ENCODE results near the gene RIN1. TPM values are rescaled to one million over a fixed set of nuclear protein-coding genes. Genes with fewer than 3 reads are reported as not detected.

The RIN1 gene, protein sequence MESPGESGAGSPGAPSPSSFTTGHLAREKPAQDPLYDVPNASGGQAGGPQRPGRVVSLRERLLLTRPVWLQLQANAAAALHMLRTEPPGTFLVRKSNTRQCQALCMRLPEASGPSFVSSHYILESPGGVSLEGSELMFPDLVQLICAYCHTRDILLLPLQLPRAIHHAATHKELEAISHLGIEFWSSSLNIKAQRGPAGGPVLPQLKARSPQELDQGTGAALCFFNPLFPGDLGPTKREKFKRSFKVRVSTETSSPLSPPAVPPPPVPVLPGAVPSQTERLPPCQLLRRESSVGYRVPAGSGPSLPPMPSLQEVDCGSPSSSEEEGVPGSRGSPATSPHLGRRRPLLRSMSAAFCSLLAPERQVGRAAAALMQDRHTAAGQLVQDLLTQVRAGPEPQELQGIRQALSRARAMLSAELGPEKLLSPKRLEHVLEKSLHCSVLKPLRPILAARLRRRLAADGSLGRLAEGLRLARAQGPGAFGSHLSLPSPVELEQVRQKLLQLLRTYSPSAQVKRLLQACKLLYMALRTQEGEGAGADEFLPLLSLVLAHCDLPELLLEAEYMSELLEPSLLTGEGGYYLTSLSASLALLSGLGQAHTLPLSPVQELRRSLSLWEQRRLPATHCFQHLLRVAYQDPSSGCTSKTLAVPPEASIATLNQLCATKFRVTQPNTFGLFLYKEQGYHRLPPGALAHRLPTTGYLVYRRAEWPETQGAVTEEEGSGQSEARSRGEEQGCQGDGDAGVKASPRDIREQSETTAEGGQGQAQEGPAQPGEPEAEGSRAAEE
- polyA plus RNA-seq: 0.73 TPM in 1 of 2 replicates, not detected in the other

DNA sequence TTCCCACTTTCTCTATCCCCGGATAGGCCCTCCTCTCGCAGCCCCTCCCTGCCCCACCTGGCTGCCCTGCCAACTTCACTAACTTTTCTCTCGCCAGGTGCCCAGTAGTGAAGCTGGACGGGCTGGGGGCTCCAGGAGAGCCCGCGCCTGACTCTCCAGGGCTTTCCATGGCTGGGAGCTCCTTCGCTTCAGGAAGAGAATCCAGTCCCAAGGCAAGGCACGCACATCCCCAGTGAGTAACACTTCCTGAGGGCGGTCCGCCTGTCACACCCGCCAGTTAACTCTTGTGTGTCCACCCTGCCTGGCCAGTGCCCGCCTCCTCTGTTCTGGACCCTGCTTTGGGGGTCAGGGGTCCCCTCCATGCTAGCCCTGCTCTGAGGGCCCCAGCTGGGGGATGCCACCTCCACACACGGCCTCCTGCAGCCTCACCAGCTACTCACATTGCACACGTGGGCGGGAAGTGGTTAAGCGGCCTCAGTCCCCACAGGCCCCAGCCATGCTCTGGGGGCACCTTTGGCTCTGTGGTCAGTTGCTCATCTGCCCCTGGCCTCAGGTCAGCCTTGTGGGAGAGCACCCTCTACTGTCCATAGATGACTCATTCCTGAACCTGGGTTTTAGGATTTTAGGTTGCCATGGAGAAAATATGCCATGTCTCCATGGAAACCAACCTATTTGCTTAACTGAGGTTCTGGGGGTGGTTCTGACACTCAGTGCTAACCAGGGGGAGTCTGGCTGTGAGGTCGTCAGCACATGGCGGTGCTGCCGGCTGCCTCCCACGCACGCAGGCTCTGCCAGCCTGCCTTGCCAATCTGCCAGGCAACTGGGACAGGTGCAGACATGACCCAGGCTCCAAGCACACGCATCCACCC, at the start of gene RIN1:
TSS of gene RIN1 (minus strand) at position 201 of the 869 bp plus-strand sequence. CDS start at position 169, 32 bp downstream.

DNA sequence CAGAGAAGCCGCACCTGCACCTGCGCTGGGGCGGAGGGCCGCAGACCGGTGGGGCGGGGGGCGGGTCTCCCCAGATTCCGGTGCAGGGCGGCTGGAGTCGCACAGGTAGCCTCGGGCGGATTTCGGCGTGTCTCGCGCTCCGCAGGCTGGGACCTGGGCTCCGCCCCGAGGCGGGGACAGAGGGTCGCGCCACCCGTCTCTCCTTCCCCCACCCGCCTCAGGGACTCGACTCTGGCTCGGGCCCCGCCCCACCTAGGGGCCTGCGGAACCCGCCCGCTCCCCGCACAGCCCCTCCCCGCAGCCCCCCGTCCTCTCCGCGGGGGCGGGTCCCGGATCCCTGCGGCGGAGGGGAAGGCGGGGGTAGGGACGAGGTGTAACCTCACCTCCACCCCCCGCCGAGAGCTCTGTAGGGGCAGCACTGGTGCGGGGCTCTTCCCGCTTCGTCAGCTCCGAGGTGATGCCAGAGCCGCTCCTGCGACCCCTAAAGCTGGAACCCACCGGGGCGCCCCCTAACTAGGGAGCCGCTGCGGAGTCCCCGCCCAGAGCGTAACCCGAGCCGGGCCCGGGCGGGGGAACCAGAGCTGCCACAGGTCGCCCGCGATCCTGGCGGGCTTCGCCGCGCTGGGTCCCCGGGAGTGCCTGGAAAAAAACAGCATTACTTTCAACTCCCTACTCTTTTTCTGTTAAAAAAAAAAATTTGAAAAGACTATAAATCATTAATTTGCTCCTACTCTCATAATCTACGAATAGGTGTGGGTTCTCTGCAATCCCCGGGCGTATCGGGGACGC, 35.6 kb upstream of the RIN1 start, which contains the start of gene SLC29A2:
TSS of gene SLC29A2 (minus strand) at position 134 of the 789 bp plus-strand sequence. CDS start 169 bp downstream, outside the sequence.

DNA sequence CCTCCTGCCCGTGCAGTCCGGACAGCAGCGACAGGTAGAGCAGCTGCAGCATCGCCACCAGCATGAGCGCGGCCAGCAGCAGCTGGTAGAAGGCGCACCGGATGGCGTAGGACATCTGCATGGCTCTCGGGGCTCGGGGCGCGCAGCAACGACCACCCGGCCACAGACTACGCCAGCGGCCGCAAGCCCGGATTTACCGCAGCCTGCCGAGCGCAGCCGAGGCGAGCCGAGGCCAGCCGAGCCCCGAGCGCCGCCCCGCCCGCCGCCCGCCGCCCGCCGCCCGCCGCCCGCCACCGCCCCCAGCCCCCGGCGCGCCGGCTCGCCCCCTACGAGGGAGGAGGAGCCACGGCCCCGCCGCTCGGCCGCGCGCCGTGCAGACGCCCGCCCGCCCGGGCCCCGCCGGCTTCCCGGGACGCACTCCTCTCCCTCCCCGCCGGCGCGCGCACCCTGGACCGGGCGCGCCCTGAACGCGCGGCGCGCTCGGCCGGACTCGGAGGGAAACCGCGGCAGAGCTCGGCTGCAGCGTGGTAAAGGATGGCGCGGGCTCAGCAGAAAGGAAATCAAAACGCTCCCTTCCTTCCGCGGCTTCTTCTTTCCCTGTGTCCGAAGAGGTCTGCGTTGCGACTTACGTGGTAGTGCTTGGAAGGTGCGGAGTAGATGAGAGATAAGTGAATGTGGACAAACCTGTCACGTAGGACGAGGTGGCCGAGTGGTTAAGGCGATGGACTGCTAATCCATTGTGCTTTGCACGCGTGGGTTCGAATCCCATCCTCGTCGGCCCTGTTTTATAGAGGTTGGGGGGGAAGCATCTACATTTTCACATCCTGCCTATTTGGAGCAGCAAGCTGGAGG, 11.4 kb upstream of the RIN1 start, which contains the start of gene B4GAT1:
TSS of gene B4GAT1 (minus strand) at position 205 of the 852 bp plus-strand sequence. CDS start at position 121, 84 bp downstream.

DNA sequence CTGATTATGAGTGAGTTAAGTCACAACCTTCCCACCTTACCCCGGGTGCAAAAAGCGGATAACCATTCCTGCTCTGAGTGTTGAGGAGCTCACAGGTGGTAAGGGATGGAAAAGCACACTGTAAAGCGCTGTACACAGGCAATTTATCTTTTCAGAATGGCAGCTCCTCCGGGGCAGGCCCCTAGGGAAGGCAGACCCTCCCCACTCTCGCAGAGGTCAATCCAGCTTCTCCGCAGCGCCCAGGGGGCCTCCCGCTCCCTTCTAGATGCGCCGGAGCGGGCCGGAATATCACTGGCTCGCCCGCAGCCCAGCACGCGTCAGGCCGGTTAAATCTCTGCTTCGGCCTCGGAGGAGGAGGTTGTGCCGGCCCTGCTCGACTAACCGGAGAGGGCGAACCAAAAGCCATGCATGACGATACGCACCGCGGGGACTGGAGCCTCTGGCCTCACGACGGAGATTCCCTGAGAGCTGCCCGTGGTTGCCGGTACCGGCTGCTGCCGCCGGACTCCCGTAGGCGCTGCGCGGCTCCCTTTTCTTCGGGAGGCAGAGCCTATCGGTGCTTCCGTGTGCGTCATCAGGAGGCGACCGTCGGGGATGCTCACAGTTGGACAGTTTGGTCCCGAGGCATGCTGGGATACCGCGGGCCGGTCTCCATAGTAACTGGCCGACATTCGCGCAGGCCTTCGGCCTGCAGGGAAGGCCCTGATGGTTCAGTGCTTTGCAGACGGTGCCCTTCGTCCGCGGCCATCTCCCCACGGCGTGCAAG, 8.5 kb upstream of the RIN1 start, which contains the start of gene BRMS1:
TSS of gene BRMS1 (minus strand) at position 555 of the 766 bp plus-strand sequence. CDS start 2,870 bp downstream, outside the sequence.

DNA sequence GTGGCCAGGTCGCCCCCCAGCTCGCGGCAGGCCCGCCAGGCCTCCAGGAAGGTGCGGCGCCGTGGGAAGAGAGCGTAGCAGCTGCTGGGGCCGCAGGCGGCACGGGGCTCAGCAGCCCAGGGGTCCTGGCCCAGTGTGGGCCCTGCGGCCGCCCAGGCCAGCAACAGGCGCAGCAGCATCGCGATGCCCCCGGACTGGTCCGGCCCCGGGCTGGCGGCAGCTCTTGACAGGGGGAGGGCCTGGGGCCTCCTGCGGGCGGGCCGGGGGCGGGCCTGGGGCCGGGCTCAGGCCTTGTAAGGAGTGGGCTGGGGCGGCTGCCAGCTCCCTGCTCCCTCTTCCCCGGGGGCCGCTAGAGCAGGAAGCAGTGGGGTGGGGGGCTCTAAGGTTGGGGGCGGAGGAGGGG, 19.4 kb downstream of the RIN1 start, which contains the start of gene CD248:
TSS of gene CD248 (minus strand) at position 196 of the 403 bp plus-strand sequence. CDS start at position 179, 17 bp downstream.

DNA sequence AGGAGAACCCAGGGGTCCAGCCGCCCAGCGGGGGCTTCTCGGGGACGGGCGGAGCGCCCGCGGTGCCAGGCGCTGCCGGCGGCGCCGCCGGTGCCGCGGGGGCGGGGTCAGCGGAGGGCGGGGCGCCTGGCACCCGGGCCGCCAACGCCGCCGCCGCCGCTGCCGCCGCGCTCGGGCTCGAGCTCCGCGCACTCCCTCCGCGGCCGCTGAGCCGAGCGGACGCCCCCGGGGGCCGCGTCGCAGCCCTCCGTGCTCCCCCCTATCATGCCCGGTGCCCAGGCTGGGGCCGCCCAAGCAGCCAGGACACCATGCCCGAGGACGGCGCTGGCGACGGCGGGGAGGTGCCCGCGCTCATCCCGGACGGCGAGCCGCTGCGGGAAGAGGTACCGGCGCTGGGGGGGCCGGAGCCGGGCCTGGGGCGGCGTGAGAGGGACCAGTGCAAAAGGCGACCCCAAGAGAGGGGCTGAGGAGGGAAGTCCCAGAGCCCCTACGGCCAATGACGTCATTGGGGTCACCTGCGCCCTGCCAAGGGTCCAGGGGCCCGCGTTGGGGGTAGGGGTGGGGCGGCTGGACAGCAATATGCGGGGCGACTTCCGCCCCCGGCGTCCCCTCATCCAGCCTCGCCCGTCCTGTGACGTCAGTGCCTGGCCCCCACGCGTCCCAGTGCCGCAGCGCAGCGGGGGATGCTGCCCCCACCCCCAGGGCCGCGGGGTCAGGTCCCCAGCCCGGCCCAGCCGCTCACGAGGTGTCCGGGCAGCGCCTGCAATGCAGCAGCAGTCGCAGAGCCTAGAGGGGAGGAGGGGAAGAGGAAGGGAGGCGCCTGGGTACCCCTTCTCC, 44.3 kb downstream of the RIN1 start, which contains the start of gene TMEM151A:
TSS of gene TMEM151A (plus strand) at position 189 of the 837 bp plus-strand sequence. CDS start at position 309, 120 bp downstream.

DNA sequence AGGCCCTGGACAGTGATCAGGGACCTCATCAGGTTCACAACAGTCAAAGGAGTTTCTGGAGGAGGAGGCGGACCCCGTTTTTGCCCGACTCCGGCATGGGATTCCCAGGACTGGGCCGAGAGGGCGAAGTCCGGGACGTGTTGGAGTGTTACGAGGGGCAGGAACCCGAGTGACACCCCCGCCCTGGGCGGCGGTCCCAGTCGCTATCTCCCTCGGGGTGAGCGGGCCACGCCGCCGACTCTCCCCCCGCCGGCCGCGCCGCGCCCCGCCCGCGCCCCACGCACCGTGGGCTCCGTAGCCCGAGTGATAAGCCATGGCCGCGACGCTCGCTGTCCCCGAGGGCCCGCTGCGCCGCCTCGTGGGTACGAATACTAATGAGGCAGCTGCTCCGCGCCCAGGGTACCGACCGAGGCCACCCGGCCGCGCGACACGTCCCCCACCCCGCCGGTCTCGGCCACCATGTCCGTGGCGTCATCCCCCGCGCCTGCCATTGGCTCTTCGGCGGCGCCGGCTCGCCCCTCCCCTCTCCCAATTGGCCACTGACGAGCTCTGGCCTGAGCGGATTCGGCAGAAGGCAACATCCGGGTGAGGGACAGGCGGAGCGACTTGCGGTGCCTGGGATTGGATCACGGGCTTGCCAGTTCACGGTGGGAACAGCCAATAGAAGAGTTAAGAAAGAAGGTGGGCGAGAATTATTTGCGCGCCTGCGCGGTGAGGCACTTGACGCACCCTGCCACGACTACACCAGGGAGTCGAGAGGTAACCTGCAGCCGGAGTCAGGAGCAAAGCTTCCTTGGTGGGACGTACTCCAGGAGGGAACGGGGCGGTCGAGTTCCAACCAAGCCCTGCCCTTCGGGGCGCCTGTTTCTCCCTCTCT, 47.3 kb downstream of the RIN1 start, which contains the start of gene YIF1A:
TSS of gene YIF1A (minus strand) at position 473 of the 877 bp plus-strand sequence. CDS start at position 315, 158 bp downstream.

Other genes starting within 250 kb of the RIN1 start
- gene KLC2, start 78.7 kb downstream of the RIN1 start, polyA plus RNA-seq: 2.0 and 2.2 TPM in 2 replicates
- 12.7 and 16.6 TPM in 2 replicates for gene RAB1B, start 67.8 kb downstream of the RIN1 start, polyA plus RNA-seq
- 5.1 and 9.1 TPM in 2 replicates for gene CNIH2, start 58.3 kb downstream of the RIN1 start, polyA plus RNA-seq
- gene YIF1A, start 47.3 kb downstream of the RIN1 start, polyA plus RNA-seq: 11.5 and 12.7 TPM in 2 replicates
- 6.2 and 8.1 TPM in 2 replicates for gene TMEM151A, start 44.5 kb downstream of the RIN1 start, polyA plus RNA-seq
- not detected in 2 replicates for gene CD248, start 19.4 kb downstream of the RIN1 start, polyA plus RNA-seq
- gene BRMS1, start 8.7 kb upstream of the RIN1 start, polyA plus RNA-seq: 2.6 and 6.8 TPM in 2 replicates
- 175 and 218 TPM in 2 replicates for gene B4GAT1, start 11.2 kb upstream of the RIN1 start, polyA plus RNA-seq
- 0.52 and 0.69 TPM in 2 replicates for gene SLC29A2, start 35.3 kb upstream of the RIN1 start, polyA plus RNA-seq
- 0.16 TPM in 1 of 2 replicates, not detected in the other for gene NPAS4, start 84.6 kb upstream of the RIN1 start, polyA plus RNA-seq
- gene MRPL11, start 102.4 kb upstream of the RIN1 start, polyA plus RNA-seq: 17.4 and 20.0 TPM in 2 replicates
- gene PELI3, start 130.5 kb upstream of the RIN1 start, polyA plus RNA-seq: 1.9 and 3.8 TPM in 2 replicates
- gene DPP3, start 144.0 kb upstream of the RIN1 start, polyA plus RNA-seq: 7.0 and 9.5 TPM in 2 replicates
- gene BBS1, start 174.2 kb upstream of the RIN1 start, polyA plus RNA-seq: 8.4 and 11.0 TPM in 2 replicates
- gene ZDHHC24, start 209.6 kb upstream of the RIN1 start, polyA plus RNA-seq: 3.7 and 4.8 TPM in 2 replicates
- gene ACTN3, start 210.5 kb upstream of the RIN1 start, polyA plus RNA-seq: not detected in 2 replicates
- gene CTSF, start 232.2 kb upstream of the RIN1 start, polyA plus RNA-seq: 17.0 and 22.1 TPM in 2 replicates